K562 (cell line): ENCODE data around the gene PLXNA3. TPM values are rescaled to one million over a fixed set of nuclear protein-coding genes. Genes with fewer than 3 reads are reported as not detected.

ENCODE experiments used
- ARHGAP35 ChIP-seq: fragments of 450-650 bp; IDR thresholded peaks from 2 replicates; pipeline ENCODE4 v1.6.1; 2018; ENCODE audit not compliant: partially characterized antibody
- ARID1B ChIP-seq: fragments of 450-650 bp; IDR thresholded peaks from 2 replicates; pipeline ENCODE4 v1.6.1; 2016; ENCODE audit warnings: antibody characterized with exemption, mild to moderate bottlenecking, inconsistent platforms
- E2F6 ChIP-seq, 2 experiments: IDR thresholded peaks; 2 replicates each; pipeline ENCODE4 v1.6.1; 2011; ENCODE audit warnings: borderline replicate concordance in 1 of 2, control low read depth in 1 of 2, low read depth in 1 of 2, low read length in 1 of 2, mild to moderate bottlenecking in 1 of 2, mixed read lengths in 1 of 2, moderate library complexity in 1 of 2; ENCODE audit not compliant: insufficient read depth in 1 of 2, insufficient read length in 1 of 2, poor library complexity in 1 of 2, severe bottlenecking in 1 of 2; ENCODE audit errors: extremely low read depth in 1 of 2
- ESRRA ChIP-seq: fragments of 450-650 bp; IDR thresholded peaks from 2 replicates; pipeline ENCODE4 v1.6.1; 2014; ENCODE audit warnings: low read depth, mild to moderate bottlenecking, moderate library complexity, borderline replicate concordance
- GABPA ChIP-seq: fragments of 200-800 bp; sonication (Bioruptor generic); conservative IDR thresholded peaks from 2 replicates; pipeline ENCODE4 v1.6.1; 2016; ENCODE audit warnings: low read depth, missing genetic modification characterization, missing compliant biosample characterization
- HDAC1 ChIP-seq, 2 experiments: fragments of 450-650 bp; IDR thresholded peaks; 2 replicates each; pipeline ENCODE4 v1.6.1; 2016 to 2017; ENCODE audit warnings: inconsistent platforms in 1 of 2, mild to moderate bottlenecking in 1 of 2, moderate library complexity in 1 of 2
- HSF4 ChIP-seq: fragments of 250-450 bp; sonication (Bioruptor Pico); IDR thresholded peaks from 2 replicates; pipeline ENCODE4 v2.1.2; 2022; ENCODE audit warnings: mild to moderate bottlenecking, moderate library complexity, borderline replicate concordance
- MBD1 ChIP-seq: fragments of 250-450 bp; sonication (Bioruptor Pico); IDR thresholded peaks from 2 replicates; pipeline ENCODE4 v1.8.0; 2022; ENCODE audit warnings: inconsistent platforms
- NR2C2 ChIP-seq, 2 experiments: fragments of 200-800 bp in 1 of 2; sonication (Bioruptor generic) in 1 of 2; sonication (generic) in 1 of 2; formaldehyde crosslinking in 1 of 2; IDR thresholded peaks; 2 replicates each; pipeline versions ENCODE4 v1.6.1 to v1.8.0; 2016 to 2022; ENCODE audit warnings: mild to moderate bottlenecking in 1 of 2, missing compliant biosample characterization in 1 of 2, missing genetic modification characterization in 1 of 2, missing genetic modification reagents in 1 of 2
- RBM15 ChIP-seq: fragments of 200-400 bp; formaldehyde crosslinking; IDR thresholded peaks from 2 replicates; pipeline ENCODE4 v1.6.1; 2018; ENCODE audit warnings: mild to moderate bottlenecking, low read length, moderate library complexity; ENCODE audit not compliant: insufficient read depth
- SMAD4 ChIP-seq: fragments of 250-450 bp; sonication (Bioruptor Pico); conservative IDR thresholded peaks from 2 replicates; pipeline ENCODE4 v1.8.0; 2021; ENCODE audit warnings: inconsistent platforms, mild to moderate bottlenecking, moderate library complexity
- THRAP3 ChIP-seq: fragments of 450-650 bp; IDR thresholded peaks from 2 replicates; pipeline ENCODE4 v1.6.1; 2016; ENCODE audit warnings: mild to moderate bottlenecking, inconsistent platforms, borderline replicate concordance
- U2AF2 ChIP-seq: fragments of 200-400 bp; formaldehyde crosslinking; optimal IDR thresholded peaks from 2 replicates; pipeline ENCODE3; 2017; ENCODE audit warnings: low read depth, mild to moderate bottlenecking, low read length
- UBTF ChIP-seq, 2 experiments: IDR thresholded peaks; 2 replicates each; pipeline ENCODE4 v1.6.1; 2012; ENCODE audit warnings: improper control_type of control experiment in 2 of 2, low read depth in 2 of 2, low read length in 2 of 2, borderline replicate concordance in 1 of 2
- ZMIZ1 ChIP-seq, 2 experiments: fragments of 150-350 bp in 1 of 2; IDR thresholded peaks; 2 replicates each; pipeline ENCODE4 v1.6.1; 2012 to 2016; ENCODE audit warnings: low read depth in 2 of 2, low read length in 2 of 2, mild to moderate bottlenecking in 1 of 2, moderate library complexity in 1 of 2
- ZNF57 ChIP-seq: fragments of 450-650 bp; formaldehyde crosslinking; IDR thresholded peaks from 2 replicates; pipeline ENCODE4 v1.4.0; 2020; ENCODE audit warnings: mild to moderate bottlenecking, moderate library complexity
- polyA plus RNA-seq, 8 experiments: library from polyadenylated mRNA; depleted of rRNA in 4 of 8; stranded (reverse) in 5 of 8; unstranded in 3 of 8; fragments of >200 nt; fragmentation: Nextera tagmentation in 2 of 8; fragmentation: Illumina TruSeq in 1 of 8; extraction: Ambion mirVana in 2 of 8; extraction: Trizol in 1 of 8; gene quantifications; 2 replicates each; pipeline versions ENCODE4 v1.2.1 to v1.2.3, GENCODE V29; 2011 to 2014; ENCODE audit warnings: inconsistent platforms in 1 of 8, missing spikeins in 1 of 8
- total RNA-seq, 7 experiments: library from RNA; depleted of rRNA in 6 of 7; stranded (reverse); fragments of >200 nt in 6 of 7; fragmentation: Illumina TruSeq in 2 of 7; extraction: Trizol in 2 of 7; gene quantifications; 2 replicates each; pipeline versions ENCODE4 v1.2.1 to v1.2.3, GENCODE V29; 2011 to 2021; ENCODE audit warnings: low replicate concordance in 1 of 7

PLXNA3 gene
- total and polyA plus RNA-seq, 9 of the 15 experiments (the other 6 are each of a cell fraction or from before 2014, with no cell fraction given) = 0.32 to 47.8 (median 7.5) TPM

- no peak for TF ChIP-seq ZMIZ1 (IDR thresholded peaks at IDR 0.05; ENCODE audit: low read depth in 2 of 2, low read length in 2 of 2)
- TF ChIP-seq HDAC1 (IDR thresholded peaks at IDR 0.05) = peak in 1 of 2 experiments; percentile 41; a peak in 1 of 4 replicates
- no peak for TF ChIP-seq ARID1B
- TF ChIP-seq E2F6 (IDR thresholded peaks at IDR 0.05; ENCODE audit: borderline replicate concordance in 1 of 2, extremely low read depth in 1 of 2, insufficient read depth in 1 of 2, insufficient read length in 1 of 2, low read depth in 1 of 2, low read length in 1 of 2, poor library complexity in 1 of 2, severe bottlenecking in 1 of 2) = no peak
- TF ChIP-seq ESRRA = no peak
- TF ChIP-seq NR2C2 (CRISPR knock-in tag; IDR thresholded peaks at IDR 0.05) = no peak
- no peak for TF ChIP-seq NR2C2 (tag; IDR thresholded peaks at IDR 0.05)
- TF ChIP-seq THRAP3 = no peak
- TF ChIP-seq HSF4 (CRISPR knock-in tag) = no peak
- no peak for TF ChIP-seq GABPA (tag)
- TF ChIP-seq U2AF2 = no peak
- TF ChIP-seq RBM15 = no peak
- no peak for TF ChIP-seq MBD1 (CRISPR knock-in tag)
- TF ChIP-seq ARHGAP35 = no peak
- TF ChIP-seq ZNF57 (CRISPR knock-in tag) = no peak
- no peak for TF ChIP-seq UBTF (IDR thresholded peaks at IDR 0.05; ENCODE audit: borderline replicate concordance in 1 of 2, low read depth in 2 of 2, low read length in 2 of 2)
- TF ChIP-seq SMAD4 (CRISPR knock-in tag) = peak; percentile 91
These were observed 20.9 kb upstream of the PLXNA3 start, which contains the start of gene GDI1 (continued) for GRCh38 chrX:154436983-154437752.
